Dermis microvascular lymphatic vessel endothelial cell (primary cell): ENCODE measurements around the gene SPATA3. TPM values are rescaled to one million over a fixed set of nuclear protein-coding genes. Genes with fewer than 3 reads are reported as not detected.

ENCODE experiments used
- DNase-seq, 2 donors: peaks; one replicate each; pipeline versions ENCODE4 v3.0.0 to v3.0.0-alpha.2; 2010; ENCODE audit warnings: low read depth in 2 of 2
- total RNA-seq: library from RNA; depleted of rRNA; stranded (reverse); fragments of >200 nt; gene quantifications from 2 replicates; pipeline ENCODE4 v1.2.1, GENCODE V29; 2014

SPATA3 gene
- total RNA-seq, 1 donor from 2014 or later = not detected

DNA sequence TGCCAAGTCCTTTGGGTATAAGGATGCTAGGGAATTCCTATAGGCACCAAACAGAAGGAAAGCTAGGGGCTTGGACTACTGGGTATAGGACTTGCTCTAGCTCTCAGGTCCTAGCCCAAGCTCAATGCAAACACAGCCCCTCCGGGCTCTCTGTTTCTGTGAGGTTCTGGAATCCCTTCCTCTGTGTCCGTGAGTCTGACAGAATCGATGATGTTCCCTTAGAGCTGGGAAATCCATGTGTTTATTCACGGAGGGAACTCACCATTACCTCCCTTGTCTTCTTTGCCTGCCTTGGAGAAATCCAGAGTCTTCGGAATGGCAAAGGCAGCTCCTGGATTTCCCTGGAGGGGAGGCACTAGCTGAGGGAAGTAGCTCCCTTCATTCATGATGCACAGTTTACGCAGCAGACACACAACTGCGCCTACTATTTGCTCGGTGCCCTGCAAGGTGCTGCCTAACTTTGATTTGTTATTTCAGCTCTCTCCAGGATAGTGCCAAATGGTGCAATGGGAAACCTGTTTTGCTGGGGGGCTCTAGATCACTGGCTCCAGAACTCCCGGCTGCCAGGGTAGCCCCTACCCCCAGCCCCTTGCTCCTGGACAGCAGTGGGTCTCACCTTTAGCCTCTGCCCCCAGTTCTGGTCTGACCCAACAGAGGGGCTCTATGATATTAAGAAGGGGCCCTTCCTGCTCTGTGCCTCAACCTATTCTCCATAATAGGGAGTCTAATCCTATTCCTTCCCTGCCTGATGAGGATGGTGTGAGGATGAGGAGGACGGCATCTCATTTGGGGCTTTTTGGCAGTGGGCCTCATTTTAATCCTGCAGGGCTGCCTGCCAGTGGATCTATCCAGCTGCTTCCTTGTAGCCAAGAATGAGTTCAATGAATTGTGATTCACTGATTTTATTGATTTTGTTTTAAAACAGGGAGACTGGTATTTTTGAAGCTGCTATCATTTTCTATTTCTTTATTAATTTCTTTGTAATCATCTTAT is 52.3 kb downstream of the SPATA3 start:
- DNase-seq = no peak

DNA sequence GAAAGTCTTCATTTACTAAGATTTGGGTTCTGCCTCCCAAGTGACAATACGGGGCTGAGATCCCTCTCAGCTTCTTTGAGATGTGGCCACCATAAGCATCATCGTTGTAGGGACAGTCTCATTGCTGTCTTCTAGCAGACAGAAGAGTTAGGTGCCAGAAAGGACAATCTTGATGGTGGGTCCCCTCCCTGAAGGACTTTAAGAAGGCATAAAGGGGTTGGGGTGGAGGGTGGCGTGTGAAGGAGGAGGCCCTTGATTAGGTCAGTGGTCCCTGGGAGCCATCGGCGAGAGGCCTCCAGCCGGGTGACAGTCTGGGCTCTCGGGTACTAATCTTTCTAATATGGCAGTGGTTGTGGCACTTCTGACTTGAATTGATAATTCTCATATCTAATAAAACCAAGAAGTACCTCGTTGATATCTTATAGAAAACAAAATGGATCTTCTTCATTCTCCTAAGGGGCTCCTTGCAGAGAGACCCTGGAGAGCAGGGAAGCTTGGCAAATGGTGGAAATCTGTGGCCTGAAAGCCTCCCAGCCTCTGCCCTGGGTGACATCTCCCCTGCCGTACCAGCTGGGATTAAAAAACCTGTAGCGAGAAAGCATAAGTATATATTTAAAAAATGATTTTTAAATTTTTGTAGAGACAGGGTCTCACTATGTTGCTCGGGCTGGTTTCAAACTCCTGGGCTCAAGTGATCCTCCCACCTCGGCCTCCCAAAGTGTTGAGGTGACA is 53.5 kb downstream of the SPATA3 start:
- DNase-seq = no peak

GRCh38 chr2:231050018-231050901 is 54.3 kb downstream of the SPATA3 start:
- DNase-seq = no peak

DNA sequence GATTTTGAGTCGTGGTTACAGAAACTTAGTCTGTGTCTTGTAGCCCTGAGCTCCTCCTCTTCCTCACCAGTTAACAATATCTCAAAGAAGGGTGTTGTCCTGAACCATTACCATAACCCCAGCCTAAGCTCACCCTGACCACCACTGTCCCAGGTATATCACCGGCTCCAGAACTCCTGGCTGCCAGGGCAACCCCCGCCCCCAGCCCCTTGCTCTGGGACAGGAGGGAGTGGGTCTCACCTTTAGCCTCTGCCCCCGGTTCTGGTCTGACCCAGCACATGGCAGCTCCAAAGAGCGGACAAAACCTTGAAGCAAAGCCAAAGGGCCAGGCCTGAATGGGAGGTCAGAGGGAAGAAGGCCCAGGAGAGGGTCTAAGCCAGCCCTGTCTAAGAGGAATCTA is 55.2 kb downstream of the SPATA3 start:
- DNase-seq = no peak

GRCh38 chr2:231052494-231053451 is 56.9 kb downstream of the SPATA3 start:
- peak; percentile 53 to 82 for DNase-seq

- no peak for DNase-seq
Measured at GRCh38 chr2:231053846-231054245, 57.9 kb downstream of the SPATA3 start.

DNA sequence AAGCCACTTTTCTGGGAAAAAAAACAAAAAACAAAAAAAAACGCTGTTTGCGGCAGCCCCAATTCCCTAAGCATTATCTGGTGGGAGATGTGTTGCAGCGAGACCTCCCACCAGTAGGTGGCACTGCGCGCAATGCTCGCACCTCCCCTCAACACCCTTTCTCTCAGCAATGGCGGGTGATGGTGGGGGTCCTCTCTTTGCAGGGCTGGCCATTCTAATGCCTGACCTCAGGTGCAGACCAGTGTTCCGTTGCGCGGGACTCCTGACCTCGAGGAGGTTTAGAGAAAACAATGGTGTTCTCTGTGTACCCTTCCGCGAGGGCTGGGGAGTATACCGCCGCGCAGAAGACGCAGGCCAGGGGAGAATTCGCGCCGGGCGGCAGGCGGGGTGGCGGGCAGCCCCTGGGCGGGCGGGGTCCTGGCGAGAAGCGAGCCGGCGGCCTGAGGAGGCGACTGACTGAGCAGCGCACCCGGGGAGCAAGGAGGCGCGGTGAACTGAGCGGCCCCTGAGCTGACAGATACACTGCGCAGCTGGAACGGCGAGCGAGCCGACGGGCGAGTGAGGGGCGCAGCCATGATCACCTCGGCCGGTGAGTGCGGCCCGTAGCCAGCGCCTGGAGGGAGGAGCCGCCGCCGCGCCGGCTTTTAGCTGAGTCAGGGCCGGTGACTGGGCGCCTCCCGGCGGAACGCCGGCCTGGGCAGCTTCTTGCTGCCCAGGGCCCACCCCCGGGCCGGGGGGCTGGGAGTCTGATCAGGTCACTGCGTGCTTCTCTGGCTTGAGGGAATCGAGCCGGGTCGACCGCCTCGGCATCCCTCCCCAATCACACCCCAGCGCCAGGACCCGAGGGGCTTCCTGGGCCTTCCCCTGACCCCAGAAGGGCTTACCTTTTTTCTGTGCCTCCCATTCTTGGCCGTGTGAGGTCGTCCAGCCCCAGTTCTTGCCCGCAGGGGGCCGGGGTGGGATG is 60.8 kb downstream of the SPATA3 start, which contains the start of gene PSMD1:
Gene PSMD1, plus strand, starts transcription at position 415 of the 964 bp plus-strand sequence. Its CDS starts 159 bp downstream, at position 574.
- peak; percentile 91 to 94 for DNase-seq

GRCh38 chr2:231057590-231057989 is 61.7 kb downstream of the SPATA3 start:
- peak in 1 of 2 donors; percentile 46 for DNase-seq

Other genes starting within 250 kb of the SPATA3 start
- gene ITM2C, start 131.2 kb upstream of the SPATA3 start, total RNA-seq = 31.6 and 70.9 TPM in 2 replicates
- not detected in 2 replicates for gene GPR55, start 70.9 kb upstream of the SPATA3 start, total RNA-seq
- not detected in 2 replicates for gene C2orf72, start 41.4 kb downstream of the SPATA3 start, total RNA-seq
- 128 and 142 TPM in 2 replicates for gene PSMD1, start 60.7 kb downstream of the SPATA3 start, total RNA-seq
- gene HTR2B, start 128.9 kb downstream of the SPATA3 start, total RNA-seq = 0.64 and 2.8 TPM in 2 replicates
- 6.0 and 7.2 TPM in 2 replicates for gene ARMC9, start 202.5 kb downstream of the SPATA3 start, total RNA-seq